IPS-NIHi11 (cell line): ENCODE results near the gene DNM1.
"Not testable (repeated sequence)": the region's sequence is repeated elsewhere in the genome, so short reads cannot be mapped to it uniquely, and the experiment has no call there.

Experiments used
- DNase-seq: peaks from one replicate; pipeline ENCODE4 v3.0.0; 2012; ENCODE audit warnings: mixed read lengths, low spot score

Gene DNM1

GRCh38 chr9:128224877-128225276 is 21.7 kb downstream of the DNM1 start:
- DNase-seq, result no peak

- no peak for DNase-seq
These were observed 22.7 kb downstream of the DNM1 start for GRCh38 chr9:128225770-128226411.

GRCh38 chr9:128226412-128226801 is 23.2 kb downstream of the DNM1 start:
- no peak for DNase-seq

GRCh38 chr9:128230897-128231296 is 27.7 kb downstream of the DNM1 start:
- not testable (repeated sequence) for DNase-seq

- no peak for DNase-seq
These were observed 28.7 kb downstream of the DNM1 start for GRCh38 chr9:128231638-128232527.

- DNase-seq, result peak; percentile 9
These were observed 29.6 kb downstream of the DNM1 start for GRCh38 chr9:128232528-128233428.

GRCh38 chr9:128233817-128234406 is 30.7 kb downstream of the DNM1 start:
- DNase-seq, result no peak

- no peak for DNase-seq
These were observed 38.9 kb downstream of the DNM1 start for GRCh38 chr9:128242124-128242523.

- DNase-seq, result no peak
These were observed 39.6 kb downstream of the DNM1 start for GRCh38 chr9:128242828-128243214.

GRCh38 chr9:128243215-128244018 is 40.2 kb downstream of the DNM1 start:
- no peak for DNase-seq

- peak; percentile 14 for DNase-seq
These were observed 41.1 kb downstream of the DNM1 start for GRCh38 chr9:128244091-128244836.

- DNase-seq, result peak; percentile 85
These were observed 41.7 kb downstream of the DNM1 start for GRCh38 chr9:128244837-128245231.

GRCh38 chr9:128245421-128246151 is 42.4 kb downstream of the DNM1 start:
- DNase-seq, result no peak

- no peak for DNase-seq
These were observed 43.3 kb downstream of the DNM1 start for GRCh38 chr9:128246471-128246870.

- no peak for DNase-seq
These were observed 44.1 kb downstream of the DNM1 start for GRCh38 chr9:128247226-128247803.

GRCh38 chr9:128249558-128249907 is 46.4 kb downstream of the DNM1 start:
- no peak for DNase-seq

GRCh38 chr9:128249908-128250838 is 47.0 kb downstream of the DNM1 start:
- peak; percentile 97 for DNase-seq
